HAP-1 (cell line): Measurements from ENCODE around the gene FOXC2.

Experiments used
- DNase-seq, 2 experiments: peaks; one replicate each; pipeline ENCODE4 v3.0.0-alpha.2; 2016 to 2020; ENCODE audit warnings: low spot score in 2 of 2
- H3K27me3 ChIP-seq: fragments of 250-450 bp; sonication (Bioruptor Pico); 2 replicates; pipeline ENCODE4 v1.5.1; 2020; ENCODE audit warnings: low read depth, mild to moderate bottlenecking, moderate library complexity
- H3K36me3 ChIP-seq: fragments of 250-450 bp; sonication (Bioruptor Pico); replicated peaks from 2 replicates; pipeline ENCODE4 v1.5.1; 2020; ENCODE audit warnings: mild to moderate bottlenecking
- H3K4me1 ChIP-seq: fragments of 250-450 bp; sonication (Bioruptor Pico); 2 replicates; pipeline ENCODE4 v1.5.1; 2020; ENCODE audit warnings: mild to moderate bottlenecking
- H3K4me3 ChIP-seq: fragments of 250-450 bp; sonication (Bioruptor Pico); 2 replicates; pipeline ENCODE4 v1.5.1; 2020; ENCODE audit warnings: mild to moderate bottlenecking, moderate library complexity
- H3K9me3 ChIP-seq: fragments of 250-450 bp; sonication (Bioruptor Pico); 2 replicates; pipeline ENCODE4 v1.5.1; 2020; ENCODE audit warnings: mild to moderate bottlenecking, moderate library complexity
- in situ Hi-C: fragments of 300-500 bp; cut with MboI; formaldehyde crosslinking; loops from 3 replicates; pipeline ENCODE4 v1.14.3; 2020; ENCODE audit warnings: low sequenced_read_pairs, inconsistent platforms, mixed read lengths

Gene FOXC2

GRCh38 chr16:86566601-86566965 lies at the start of gene FOXC2:
Gene FOXC2, plus strand, starts transcription at chr16:86566829. Its CDS starts 507 bp downstream, at chr16:86567336.
- no peaks in the 10 kb centered on the region for H3K36me3 ChIP-seq
- H3K9me3 ChIP-seq: no peaks in the 10 kb centered on the region
- H3K4me3 ChIP-seq: peak within 1 kb of the TSS; percentile 30
- in situ Hi-C loops: loop anchor here (10.0 kb wide), 1 partner anchor 718 kb away; no protein-coding TSS in a partner anchor
- peaks cover 57% of the 10 kb centered on the region for H3K27me3 ChIP-seq
- DNase-seq: peak; percentile 66 to 89
- H3K4me1 ChIP-seq: peaks cover 8% of the 10 kb centered on the region

- Histone ChIP-seq H3K36me3 (no peaks in the 10 kb centered on the region), H3K9me3 (no peaks in the 10 kb centered on the region), H3K4me3 (no peak overlapping the region), H3K27me3 (peaks cover 59% of the 10 kb centered on the region), H3K4me1 (no peaks in the 10 kb centered on the region)
- in situ Hi-C loops: loop anchor here (5.0 to 10.0 kb wide), 3 partner anchors 175 to 692 kb away; no protein-coding TSS in a partner anchor
- no peak for DNase-seq
These were observed 49.6 kb upstream of the FOXC2 start for GRCh38 chr16:86517033-86517432.

- no peaks in the 10 kb centered on the region for H3K9me3 ChIP-seq
- H3K27me3 ChIP-seq: peaks cover 53% of the 10 kb centered on the region
- DNase-seq: peak; percentile 39 to 78
- no peaks in the 10 kb centered on the region for H3K4me1 ChIP-seq
- no peak overlapping the region for H3K4me3 ChIP-seq
- in situ Hi-C loops: loop anchor here (5.0 to 10.0 kb wide), 3 partner anchors 175 to 693 kb away; no protein-coding TSS in a partner anchor
- no peaks in the 10 kb centered on the region for H3K36me3 ChIP-seq
These were observed 48.9 kb upstream of the FOXC2 start for GRCh38 chr16:86517652-86518258.

GRCh38 chr16:86519007-86519648 lies 47.5 kb upstream of the FOXC2 start:
- in situ Hi-C loops: loop anchor here (5.0 to 10.0 kb wide), 3 partner anchors 177 to 694 kb away; no protein-coding TSS in a partner anchor
- H3K36me3 ChIP-seq: no peaks in the 10 kb centered on the region
- peaks cover 42% of the 10 kb centered on the region for H3K27me3 ChIP-seq
- no peaks in the 10 kb centered on the region for H3K9me3 ChIP-seq
- no peak overlapping the region for H3K4me3 ChIP-seq
- no peaks in the 10 kb centered on the region for H3K4me1 ChIP-seq
- no peak for DNase-seq

GRCh38 chr16:86519649-86520316 lies 46.8 kb upstream of the FOXC2 start:
- peak; percentile 62 to 81 for DNase-seq
- Histone ChIP-seq H3K27me3 (peaks cover 36% of the 10 kb centered on the region), H3K36me3 (no peaks in the 10 kb centered on the region), H3K4me3 (no peak overlapping the region), H3K4me1 (no peaks in the 10 kb centered on the region), H3K9me3 (no peaks in the 10 kb centered on the region)
- in situ Hi-C loops: loop anchor here (5.0 to 10.0 kb wide), 3 partner anchors 177 to 695 kb away; no protein-coding TSS in a partner anchor

- Histone ChIP-seq H3K9me3 (no peaks in the 10 kb centered on the region), H3K36me3 (no peaks in the 10 kb centered on the region), H3K27me3 (peaks cover 28% of the 10 kb centered on the region), H3K4me1 (no peaks in the 10 kb centered on the region), H3K4me3 (no peak overlapping the region)
- DNase-seq: no peak
- in situ Hi-C loops: no loop called here
These were observed 46.1 kb upstream of the FOXC2 start for GRCh38 chr16:86520317-86521210.

- Histone ChIP-seq H3K9me3 (no peaks in the 10 kb centered on the region), H3K27me3 (peaks cover 19% of the 10 kb centered on the region), H3K4me1 (no peaks in the 10 kb centered on the region), H3K4me3 (no peak overlapping the region), H3K36me3 (no peaks in the 10 kb centered on the region)
- DNase-seq: no peak
- in situ Hi-C loops: no loop called here
These were observed 45.1 kb upstream of the FOXC2 start for GRCh38 chr16:86521236-86522197.

GRCh38 chr16:86522634-86523033 lies 44.0 kb upstream of the FOXC2 start:
- peaks cover 10% of the 10 kb centered on the region for H3K27me3 ChIP-seq
- H3K9me3 ChIP-seq: no peaks in the 10 kb centered on the region
- DNase-seq: no peak
- no peak overlapping the region for H3K4me3 ChIP-seq
- H3K36me3 ChIP-seq: no peaks in the 10 kb centered on the region
- H3K4me1 ChIP-seq: no peaks in the 10 kb centered on the region
- in situ Hi-C loops: no loop called here

GRCh38 chr16:86523166-86523740 lies 43.4 kb upstream of the FOXC2 start:
- Histone ChIP-seq H3K4me1 (no peaks in the 10 kb centered on the region), H3K4me3 (no peak overlapping the region), H3K36me3 (no peaks in the 10 kb centered on the region), H3K27me3 (peaks cover 10% of the 10 kb centered on the region), H3K9me3 (no peaks in the 10 kb centered on the region)
- in situ Hi-C loops: no loop called here
- DNase-seq: no peak

- no peaks in the 10 kb centered on the region for H3K9me3 ChIP-seq
- H3K4me1 ChIP-seq: no peaks in the 10 kb centered on the region
- no peaks in the 10 kb centered on the region for H3K36me3 ChIP-seq
- no peak overlapping the region for H3K4me3 ChIP-seq
- no peak for DNase-seq
- in situ Hi-C loops: no loop called here
- peaks cover 10% of the 10 kb centered on the region for H3K27me3 ChIP-seq
These were observed 42.6 kb upstream of the FOXC2 start for GRCh38 chr16:86524029-86524428.

GRCh38 chr16:86525696-86526095 lies 40.9 kb upstream of the FOXC2 start:
- no peak for DNase-seq
- in situ Hi-C loops: no loop called here
- no peaks in the 10 kb centered on the region for H3K9me3 ChIP-seq
- peaks cover 4% of the 10 kb centered on the region for H3K27me3 ChIP-seq
- H3K36me3 ChIP-seq: no peaks in the 10 kb centered on the region
- no peak overlapping the region for H3K4me3 ChIP-seq
- H3K4me1 ChIP-seq: no peaks in the 10 kb centered on the region

GRCh38 chr16:86527366-86527765 lies 39.3 kb upstream of the FOXC2 start:
- in situ Hi-C loops: no loop called here

More at GRCh38 chr16:86527366-86527765, 39.3 kb upstream of the FOXC2 start:
- H3K4me1 ChIP-seq: no peaks in the 10 kb centered on the region
- no peak overlapping the region for H3K4me3 ChIP-seq
- no peaks in the 10 kb centered on the region for H3K9me3 ChIP-seq
- DNase-seq: no peak
- H3K36me3 ChIP-seq: no peaks in the 10 kb centered on the region
- H3K27me3 ChIP-seq: peaks cover 4% of the 10 kb centered on the region
